GM19023 (cell line): ENCODE data around the gene CPNE1.
"Not testable (repeated sequence)": the region's sequence is repeated elsewhere in the genome, so short reads cannot be mapped to it uniquely, and the experiment has no call there.

Source experiments
- ATAC-seq: cut with Tn5 transposase; IDR thresholded peaks from one replicate; pipeline ENCODE4 v1.9.1; 2021; ENCODE audit warnings: mild to moderate bottlenecking, moderate library complexity; ENCODE audit not compliant: unreplicated experiment

Gene CPNE1

DNA sequence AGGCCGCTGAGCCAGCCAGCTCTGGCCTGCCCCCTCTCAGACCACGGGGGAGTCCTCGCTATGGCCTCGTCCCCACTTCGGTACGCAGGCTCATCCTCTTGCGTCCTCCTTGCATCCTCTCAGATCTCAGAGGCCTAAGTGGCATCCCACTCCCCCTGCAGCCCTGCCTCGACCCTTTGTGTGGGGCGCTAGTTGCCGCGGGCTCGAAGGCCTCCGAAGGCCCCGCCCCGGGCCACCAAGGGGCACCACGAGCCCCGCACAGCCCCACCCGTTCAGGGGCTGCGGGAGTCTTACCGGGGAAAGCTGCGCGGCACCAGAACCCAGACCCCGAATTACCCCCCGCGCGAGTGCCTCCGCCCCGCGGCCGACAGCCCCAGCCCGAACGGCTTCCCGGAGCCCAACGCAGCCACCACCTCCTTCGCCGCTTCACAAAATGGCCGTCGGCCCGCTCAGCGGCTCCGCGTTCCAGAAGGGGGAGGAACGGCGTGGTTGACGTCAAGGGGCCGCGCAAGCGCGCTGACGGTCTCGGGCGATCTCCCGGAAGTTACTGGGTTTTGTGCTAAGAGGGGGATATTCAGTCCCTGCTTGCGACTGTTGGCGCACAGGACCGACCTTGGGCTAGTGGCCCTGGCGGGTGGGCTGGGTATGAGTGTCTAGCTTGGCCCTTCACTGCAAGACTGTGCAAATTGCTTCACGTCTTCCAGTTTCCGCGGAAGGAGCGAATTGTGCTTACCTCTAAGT lies at the start of gene CPNE1, which contains the start of gene RBM12:
Gene CPNE1 (minus strand): TSS at position 435 of the 741 bp plus-strand sequence. CDS start 31,977 bp downstream, outside the sequence.
Gene RBM12 (minus strand): TSS at position 435 of the 741 bp plus-strand sequence. CDS start 9,578 bp downstream, outside the sequence.
- ATAC-seq = peak; percentile 81

DNA sequence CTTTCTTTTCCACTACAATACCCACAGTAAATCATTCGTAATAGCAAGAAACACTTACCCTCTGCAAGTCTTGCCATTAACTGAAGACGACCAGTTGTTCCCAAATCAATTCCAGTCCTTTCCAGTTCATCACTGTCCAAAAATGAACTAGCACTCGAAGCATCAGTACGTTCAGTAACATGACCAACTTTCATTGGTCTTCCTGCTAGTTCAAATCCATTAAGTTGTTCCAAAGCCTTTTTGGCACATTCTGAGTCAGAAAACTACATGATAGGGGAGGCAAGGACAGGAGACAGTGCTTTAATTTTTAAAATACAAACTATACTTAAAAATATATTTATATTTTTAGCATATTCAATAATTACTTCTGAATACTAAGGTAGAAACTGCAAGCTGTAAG lies 49.4 kb upstream of the CPNE1 start:
- no peak for ATAC-seq

DNA sequence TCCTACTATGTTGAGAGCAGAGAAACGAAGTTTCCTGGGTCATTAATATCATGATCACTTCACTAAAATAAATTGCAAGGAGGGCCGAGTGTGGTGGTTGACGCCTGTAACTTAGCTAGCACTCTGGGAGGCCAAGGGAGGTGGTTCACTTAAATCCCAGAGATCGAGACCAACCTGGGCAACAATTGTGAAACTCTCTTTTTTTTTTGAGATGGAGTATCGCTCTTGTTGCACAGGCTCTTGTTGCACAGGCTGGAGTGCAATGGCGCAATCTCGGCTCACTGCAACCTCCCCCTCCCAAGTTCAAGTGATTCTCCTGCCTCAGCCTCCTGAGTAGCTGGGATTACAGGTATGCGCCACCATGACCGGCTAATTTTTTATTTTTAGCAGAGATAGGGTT lies 48.4 kb upstream of the CPNE1 start:
- not testable (repeated sequence) for ATAC-seq

DNA sequence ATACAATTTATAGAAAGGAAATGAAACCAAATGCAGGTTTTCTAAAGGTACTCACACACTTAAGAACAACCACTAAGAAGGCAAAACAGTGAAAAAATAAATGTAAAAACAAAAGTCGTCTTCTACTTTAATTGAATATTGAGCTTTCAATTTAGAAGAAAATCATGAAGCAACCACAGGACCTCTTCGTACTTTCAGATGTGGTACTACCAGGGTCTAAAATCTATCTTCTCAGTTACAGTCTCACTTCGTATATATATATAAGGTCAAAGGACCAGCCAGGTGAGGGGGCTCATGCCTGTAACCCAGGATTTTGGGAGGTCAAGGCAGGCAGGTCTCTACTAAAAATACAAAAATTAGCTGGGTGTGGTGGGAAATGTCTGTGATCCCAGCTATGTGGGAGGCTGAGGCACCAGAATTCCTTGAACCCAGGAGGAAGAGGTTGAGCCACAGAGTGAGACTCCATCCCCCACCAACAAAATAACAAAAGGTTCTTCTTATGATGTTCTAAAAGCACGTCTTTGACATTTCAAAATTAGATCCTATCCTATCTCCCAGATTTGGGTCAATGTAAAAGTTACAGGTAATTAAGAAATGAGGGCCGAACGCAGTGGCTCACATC lies 47.0 kb upstream of the CPNE1 start:
- ATAC-seq = no peak

DNA sequence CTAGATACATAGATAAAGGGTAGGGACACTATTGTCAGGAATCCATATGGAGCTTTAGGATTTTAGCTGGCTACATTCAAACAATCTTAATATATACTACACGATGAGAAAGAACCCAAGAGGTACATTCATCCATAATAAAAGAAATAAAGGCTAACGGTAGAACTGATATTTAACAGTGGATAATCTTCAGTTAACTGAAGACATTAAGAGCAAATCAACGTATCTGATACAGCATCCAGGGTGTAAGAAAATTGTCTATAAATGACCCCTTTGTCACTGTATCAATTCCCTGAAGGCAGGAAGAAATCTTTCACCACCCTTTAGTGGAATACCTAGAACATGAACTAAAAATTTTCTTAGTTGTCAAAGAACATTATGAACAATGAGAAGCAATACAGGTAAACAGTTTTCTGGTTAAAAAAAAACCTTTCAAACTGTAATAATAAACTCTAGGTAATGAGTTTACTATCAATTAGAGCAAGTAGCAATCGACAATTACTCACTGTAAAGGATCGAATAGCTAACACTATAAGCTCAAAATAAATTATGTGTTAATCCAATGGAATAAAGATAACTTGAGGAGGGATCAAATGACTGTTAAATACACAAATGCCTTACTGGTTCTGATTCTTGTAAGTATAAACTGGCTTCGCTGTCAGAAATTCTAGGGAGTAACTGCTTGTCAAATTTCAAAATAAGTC lies 46.3 kb upstream of the CPNE1 start:
- ATAC-seq = no peak

DNA sequence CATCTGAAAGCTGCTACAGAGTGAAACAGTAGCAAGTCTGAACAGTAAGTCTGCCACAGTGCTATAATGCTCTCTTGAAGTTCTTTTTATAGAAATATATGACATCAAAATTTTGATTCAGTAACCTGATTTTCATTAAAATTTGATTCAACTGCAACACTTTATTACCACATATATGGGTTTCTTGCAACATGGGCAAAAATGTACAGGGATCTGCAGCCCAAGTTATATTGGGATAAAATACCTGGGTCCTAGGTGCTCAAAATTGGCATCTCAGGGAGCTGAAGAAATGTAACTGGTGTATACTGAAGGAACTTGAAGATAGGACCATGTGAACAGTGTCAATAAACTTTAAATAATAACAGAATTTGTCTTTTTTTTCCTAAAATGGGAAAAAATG lies 45.3 kb upstream of the CPNE1 start:
- ATAC-seq = no peak

DNA sequence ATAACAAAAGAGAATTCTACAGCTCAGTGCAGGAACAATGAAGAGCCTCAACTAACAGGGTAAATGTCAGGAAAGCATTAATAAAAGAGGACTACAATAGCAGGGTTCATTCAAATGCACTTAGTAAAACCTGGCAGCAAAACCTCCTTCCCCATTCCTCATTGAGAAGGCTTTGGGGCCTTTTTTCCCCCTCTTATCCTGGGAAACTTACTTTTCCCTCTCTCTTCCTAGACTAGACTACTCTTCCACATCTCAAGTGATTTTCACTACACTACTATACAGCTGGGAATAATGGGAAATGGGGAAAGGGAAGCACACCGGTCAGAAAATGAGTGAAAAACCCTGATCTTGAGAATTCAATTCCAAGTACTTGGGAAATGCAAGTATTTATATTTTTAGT lies 44.6 kb upstream of the CPNE1 start:
- no peak for ATAC-seq

DNA sequence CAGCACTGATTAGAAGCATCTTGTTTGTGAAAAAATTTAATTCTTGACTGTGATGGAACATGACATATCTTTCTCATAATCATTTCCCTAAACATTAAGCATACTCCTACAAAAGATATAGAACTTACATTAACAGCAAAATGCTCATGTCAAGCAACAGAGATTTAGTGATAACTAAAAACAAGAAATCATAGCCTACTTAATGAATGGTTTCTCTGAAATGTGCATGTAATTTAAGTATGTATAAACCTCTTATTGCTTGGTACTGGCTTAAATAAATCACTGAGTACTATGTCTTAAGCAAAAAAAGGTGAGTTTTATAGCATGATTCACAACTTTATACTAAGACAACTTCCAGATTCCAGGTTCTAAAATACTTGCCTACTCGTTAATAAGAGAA lies 43.8 kb upstream of the CPNE1 start:
- no peak for ATAC-seq

DNA sequence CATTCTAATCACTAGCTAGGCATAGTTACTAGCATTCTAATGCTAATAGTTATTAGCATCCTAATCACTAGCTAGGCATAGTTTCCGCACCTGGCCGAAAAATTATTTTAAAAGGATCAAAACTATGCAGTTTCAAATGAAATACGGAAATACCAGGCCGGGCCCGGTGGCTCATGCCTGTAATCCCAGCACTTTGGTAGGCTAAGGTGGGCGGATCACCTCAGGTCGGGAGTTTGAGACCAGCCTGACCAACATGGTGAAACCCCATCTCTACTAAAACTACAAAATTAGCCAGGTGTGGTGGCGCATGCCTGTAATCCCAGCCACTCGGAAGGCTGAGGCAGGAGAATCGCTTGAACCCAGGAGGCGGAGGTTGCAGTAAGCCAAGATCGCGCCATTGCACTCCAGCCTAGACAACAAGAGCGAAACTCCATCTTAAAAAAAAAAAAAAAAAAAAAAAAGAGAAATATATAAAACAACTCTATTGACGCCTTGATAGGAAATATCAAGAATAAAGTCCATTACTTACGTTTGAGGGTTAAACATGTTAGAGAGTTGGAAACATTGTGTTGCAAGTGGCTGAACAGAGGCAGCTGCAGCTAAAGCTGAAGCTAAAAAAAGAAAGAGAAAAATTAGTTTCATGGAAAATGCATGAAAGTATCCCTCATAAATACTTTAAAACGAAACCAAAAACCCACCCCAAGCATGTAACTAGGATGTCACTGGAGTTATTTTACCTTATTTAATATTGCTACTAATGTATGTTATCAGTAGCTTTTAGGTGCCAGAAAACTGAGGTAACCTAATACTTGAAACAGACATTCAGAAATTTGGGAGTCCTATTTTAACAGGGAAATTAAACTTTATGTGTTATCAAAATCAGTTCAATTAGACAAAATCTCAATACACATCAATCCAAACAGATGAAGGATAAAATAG lies 42.2 kb upstream of the CPNE1 start:
- not testable (repeated sequence) for ATAC-seq

DNA sequence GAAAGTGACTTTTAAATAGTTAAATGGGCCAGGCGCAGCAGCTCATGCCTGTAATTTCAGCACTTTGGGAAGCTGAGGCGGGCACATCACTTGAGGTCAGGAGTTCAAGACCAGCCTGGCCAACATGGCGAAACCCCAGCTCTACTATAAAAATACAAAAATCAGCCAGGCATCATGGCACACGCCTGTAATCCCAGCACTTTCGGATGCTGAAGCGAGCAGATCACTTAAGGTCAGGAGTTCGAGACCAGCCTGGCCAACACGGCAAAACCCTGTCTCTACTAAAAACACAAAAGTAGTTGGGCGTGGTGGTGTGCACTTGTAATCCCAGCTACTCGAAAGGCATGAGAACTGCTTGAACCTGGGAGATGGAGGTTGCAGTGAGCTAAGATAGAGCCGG lies 41.2 kb upstream of the CPNE1 start:
- not testable (repeated sequence) for ATAC-seq

DNA sequence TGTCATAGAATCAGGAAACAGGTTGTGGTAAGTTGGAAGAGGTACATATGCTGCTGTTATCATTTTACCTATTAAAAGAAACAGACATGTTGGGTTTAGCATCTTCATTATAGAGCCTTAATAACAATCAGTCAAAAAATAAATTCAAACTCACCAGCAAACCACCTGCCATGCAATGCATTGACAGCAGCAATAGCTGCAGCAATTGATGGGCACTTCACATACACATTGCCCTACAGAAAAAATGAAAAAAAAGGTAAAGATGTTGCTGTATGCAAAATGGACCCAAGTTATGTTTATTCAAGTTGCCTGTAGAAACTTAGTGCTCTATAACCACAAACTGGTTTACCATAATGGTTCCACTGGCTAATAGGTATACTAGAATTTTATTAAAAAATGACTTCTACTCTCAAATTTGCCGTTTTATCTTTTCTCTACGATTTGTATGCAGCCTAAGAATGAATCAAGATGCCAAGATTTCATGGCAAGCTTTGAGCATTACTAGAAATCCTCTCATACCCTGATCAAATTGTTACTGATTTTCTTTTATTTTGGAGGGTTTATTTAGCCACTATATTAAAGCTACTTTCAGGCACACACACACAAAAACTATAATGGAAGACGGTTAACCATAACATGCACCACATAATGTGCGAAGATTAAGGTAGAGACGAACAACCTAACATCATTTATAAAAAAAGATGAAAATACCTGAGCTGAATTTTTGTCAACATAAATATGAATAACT lies 40.0 kb upstream of the CPNE1 start:
- ATAC-seq = no peak

DNA sequence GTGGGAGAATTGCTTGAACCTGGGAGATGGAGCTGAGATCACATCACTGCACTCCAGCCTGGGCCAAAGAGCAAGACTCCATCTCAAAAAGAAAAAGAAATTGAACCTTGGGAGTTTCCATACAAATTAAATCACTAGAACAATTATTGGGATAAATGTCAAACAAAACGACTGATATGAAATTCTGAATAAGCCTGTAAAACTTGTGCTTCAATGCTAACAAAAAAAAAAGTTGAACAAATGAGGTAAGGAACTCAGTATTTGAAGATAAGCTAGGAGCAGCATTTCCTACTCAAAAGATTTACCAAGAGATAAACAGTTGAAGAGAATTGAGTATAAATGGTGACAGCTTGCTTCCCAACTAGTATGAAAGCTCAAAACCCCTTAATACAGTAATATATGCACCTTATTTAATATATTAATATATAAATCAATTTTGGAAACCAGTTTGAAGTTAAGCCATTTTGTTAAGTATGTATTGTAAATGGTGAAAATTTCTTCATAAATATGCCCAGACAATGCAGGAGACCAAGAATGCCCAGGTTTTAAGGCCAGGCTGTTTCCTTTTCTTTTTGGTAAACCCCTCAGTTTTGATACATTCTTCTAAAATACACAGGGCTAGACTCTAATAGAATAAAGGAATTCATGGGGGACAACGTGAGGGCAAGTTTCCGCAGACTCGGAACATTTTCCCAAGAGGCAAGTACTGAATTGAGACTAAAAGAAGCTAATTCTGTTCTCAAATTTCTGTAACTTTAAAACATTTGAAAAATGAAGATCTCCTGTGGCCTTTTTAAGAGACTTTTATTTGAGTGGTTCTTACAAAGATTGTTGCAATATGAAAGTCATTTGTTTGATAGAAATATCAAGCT lies 38.4 kb upstream of the CPNE1 start:
- no peak for ATAC-seq

DNA sequence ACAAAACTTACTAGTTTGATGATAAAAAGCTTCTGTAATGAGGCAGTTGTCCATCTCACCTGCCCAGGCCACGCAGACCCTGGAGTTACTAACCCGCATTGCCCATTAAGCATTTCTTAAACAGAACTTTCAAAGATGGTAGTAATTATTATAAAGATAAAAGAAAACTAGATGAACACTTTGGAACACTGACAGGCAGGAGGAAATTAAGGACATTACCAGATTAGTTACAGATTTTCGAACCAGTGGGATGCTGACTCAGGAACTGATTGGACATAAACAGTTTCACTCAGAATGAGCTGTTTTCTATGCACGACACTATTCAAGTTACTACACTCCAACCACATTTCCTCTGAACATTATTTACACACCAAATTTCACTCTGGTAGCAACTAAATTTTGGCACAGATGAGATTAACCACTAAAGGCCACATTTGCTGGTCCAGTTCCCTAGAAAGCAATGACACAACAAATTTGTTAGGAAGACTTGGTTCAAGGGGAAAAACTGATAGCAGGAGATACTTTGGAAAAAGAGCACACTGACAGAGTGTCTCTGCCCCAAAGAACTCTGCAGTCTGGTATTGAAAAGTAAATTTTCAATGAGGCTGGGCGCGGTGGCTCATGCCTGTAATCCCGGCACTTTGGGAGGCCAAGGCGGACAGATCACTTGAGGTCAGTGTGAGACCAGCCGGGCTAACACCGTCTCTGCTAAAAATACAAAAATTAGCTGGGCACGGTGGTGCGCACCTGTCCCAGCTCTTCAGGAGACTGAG lies 37.5 kb upstream of the CPNE1 start:
- ATAC-seq = no peak

DNA sequence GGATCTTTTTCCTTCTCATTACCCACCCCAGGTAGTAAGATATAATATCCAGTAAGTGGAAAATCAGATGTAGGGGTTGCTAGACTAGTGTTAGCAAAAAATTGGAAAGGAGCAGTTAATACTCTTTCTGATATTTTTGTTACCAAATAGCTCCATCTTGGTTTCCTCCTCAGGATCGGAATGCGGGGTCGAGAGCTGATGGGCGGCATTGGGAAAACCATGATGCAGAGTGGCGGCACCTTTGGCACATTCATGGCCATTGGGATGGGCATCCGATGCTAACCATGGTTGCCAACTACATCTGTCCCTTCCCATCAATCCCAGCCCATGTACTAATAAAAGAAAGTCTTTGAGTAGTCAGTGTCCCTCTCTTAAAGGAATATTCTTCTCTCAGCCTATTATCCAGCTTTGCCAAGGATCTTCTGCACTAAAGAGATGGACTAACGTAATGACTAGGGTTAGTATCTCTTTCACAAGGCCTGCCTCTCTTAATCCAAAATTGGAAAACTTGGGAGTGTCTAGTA lies 36.0 kb upstream of the CPNE1 start:
- ATAC-seq = no peak

DNA sequence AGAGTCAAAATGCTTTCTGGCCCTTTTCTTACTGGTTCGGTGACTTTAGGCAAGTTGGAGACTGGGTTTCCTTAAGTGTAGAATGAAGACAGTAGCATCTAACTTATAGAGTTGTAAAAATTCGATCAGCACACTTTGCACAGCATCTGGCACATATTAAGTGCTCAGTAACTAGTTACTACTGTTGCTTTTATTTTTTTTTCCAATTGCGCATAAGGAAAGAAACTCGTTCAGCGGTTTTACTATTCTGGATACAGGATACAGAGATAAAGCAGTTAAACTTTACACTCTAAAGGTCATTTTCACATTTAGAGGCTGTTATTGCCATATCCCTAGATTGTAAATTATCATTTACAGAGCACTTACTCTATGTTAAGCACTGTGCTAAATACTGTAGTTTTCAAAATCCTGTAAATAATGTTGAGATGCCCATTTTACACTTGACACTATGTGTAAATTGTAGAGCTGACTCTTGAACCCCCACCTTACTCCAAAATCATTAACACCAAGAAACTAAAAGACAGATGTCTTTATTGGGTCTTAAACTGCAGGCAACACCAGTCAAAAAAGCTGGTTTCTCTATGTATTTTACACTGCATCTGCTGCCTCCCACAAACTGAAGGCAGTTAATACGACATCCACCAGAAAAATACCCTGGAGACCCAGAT lies 35.4 kb upstream of the CPNE1 start:
- no peak for ATAC-seq

DNA sequence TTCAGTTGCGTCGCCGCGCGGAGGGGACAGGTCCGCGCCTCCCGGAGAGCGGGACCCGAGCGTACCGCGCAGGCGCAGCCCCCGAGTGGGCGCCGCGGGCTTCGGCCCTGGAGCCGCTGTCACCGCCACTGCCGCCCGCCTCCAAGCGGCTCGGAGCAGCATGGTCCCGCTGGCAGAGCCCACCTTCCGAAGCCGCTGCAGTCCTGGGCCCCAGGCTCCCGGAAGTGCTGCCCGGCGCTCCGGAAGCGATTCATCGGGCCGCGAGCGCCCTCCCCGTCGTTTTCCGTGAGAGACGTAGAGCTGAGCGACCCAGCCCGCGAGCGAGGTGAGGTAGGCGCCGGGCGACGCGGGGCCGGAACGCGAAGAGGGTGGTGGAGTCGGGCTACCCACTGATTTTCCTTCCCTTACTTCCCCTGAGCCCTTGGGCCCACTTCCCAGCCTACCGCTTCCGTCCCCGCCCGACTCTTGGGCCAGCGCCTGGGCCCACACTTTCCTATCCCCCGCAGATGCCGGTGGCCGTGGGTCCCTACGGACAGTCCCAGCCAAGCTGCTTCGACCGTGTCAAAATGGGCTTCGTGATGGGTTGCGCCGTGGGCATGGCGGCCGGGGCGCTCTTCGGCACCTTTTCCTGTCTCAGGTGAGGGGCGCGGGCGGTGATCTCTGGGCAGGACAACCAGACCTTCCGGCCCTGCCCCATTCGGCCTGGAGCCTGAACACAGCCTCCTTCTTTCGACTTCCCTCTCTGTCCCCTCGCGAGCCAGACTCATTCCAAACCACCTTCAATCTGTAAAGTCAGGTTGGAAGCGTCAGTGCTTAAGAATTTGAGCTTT lies 34.6 kb upstream of the CPNE1 start, which contains the start of the genes NFS1 and ROMO1:
Gene NFS1 (minus strand): TSS at position 226 of the 830 bp plus-strand sequence. CDS start 64 bp downstream, at position 162.
Gene ROMO1 (plus strand): TSS at position 279 of the 830 bp plus-strand sequence. CDS start 228 bp downstream, at position 507.
- peak; percentile 89 for ATAC-seq
